ENCODE results near the gene CCL25.

DNA sequence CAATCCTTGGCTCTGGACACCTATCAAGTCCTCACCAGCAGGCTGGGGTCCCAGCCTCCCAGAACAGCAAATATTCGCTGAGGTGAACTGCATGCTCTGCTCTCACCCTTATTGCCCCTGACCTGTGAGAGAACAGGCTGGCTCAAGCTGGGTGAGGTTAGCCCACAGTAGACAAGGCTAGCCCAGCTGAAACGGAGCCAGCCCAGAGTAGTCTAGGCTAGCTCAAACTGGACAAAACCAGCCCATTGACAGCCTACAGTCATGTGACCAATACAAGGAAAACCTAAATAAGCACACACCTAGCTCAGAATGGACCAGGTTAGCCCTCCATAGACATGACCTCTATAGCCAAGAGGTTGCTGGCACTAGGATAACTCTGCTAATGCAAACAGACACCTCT, 38.4 kb downstream of the CCL25 start:
- no peak for TF ChIP-seq USF2 (IDR thresholded peaks at IDR 0.05; ENCODE audit: low read depth, low read length)
- no peak for TF ChIP-seq CTCF (conservative IDR thresholded peaks at IDR 0.05; ENCODE audit: low read depth, low read length)
- TF ChIP-seq CHD1 (IDR thresholded peaks at IDR 0.05; ENCODE audit: low read depth, low read length): no peak
- no peak for TF ChIP-seq POLR2A (IDR thresholded peaks at IDR 0.05; ENCODE audit: low read depth, low read length)
- no peak for TF ChIP-seq NFE2L2 (IDR thresholded peaks at IDR 0.05; ENCODE audit: low read depth, low read length)
